HCT116 (cell line): ENCODE results near the gene DAGLA. TPM values are rescaled to one million over a fixed set of nuclear protein-coding genes. Genes with fewer than 3 reads are reported as not detected.

Experiments used
- ATAC-seq: fragments of 200-7000 bp; cut with Tn5 transposase; 2 replicates; pipeline ENCODE4 v1.9.1; 2020; ENCODE audit warnings: mild to moderate bottlenecking, moderate library complexity
- BruUV-seq: library from RNA; stranded (reverse); fragments of 400-500 nt; replicated peaks from 2 replicates; lab custom pipeline; 2021; lab: Mats Ljungman, UMichigan
- CTCF ChIA-PET: fragments of 300-600 bp; sonication (Branson Sonifier 250); formaldehyde crosslinking; loops from one replicate; lab custom pipeline; 2021; ENCODE audit warnings: antibody characterized with exemption; lab: Charles Lee
- POLR2A ChIA-PET: fragments of 300-600, 350-600 bp; sonication (Branson Sonifier 250); formaldehyde crosslinking; loops from one replicate; lab custom pipeline; 2021; ENCODE audit warnings: antibody characterized with exemption; lab: Charles Lee
- RAD21 ChIA-PET, 2 experiments: fragments of 300-600 bp; sonication (Branson Sonifier 250); formaldehyde crosslinking; loops; one replicate each; lab custom pipeline; 2023; ENCODE audit warnings: low total read pairs in 2 of 2; ENCODE audit not compliant: uncharacterized antibody in 2 of 2, unreplicated experiment in 2 of 2, low non-redundant PET in 1 of 2; lab: Charles Lee
- DNase-seq: peaks from one replicate; pipeline ENCODE4 v3.0.0-alpha.2; 2010; ENCODE audit warnings: low read depth, low spot score
- H2AFZ ChIP-seq: fragments of 200-600 bp; shearing (Covaris generic), sonication (generic); 2 replicates; pipeline ENCODE4 v1.6.1; 2017; ENCODE audit warnings: low read depth, mixed run types, mixed read lengths, antibody characterized with exemption, low read length; ENCODE audit not compliant: poor library complexity, severe bottlenecking
- H3K27ac ChIP-seq: 2 replicates; pipeline ENCODE4 v1.5.1; 2012; ENCODE audit warnings: low read depth, low read length
- H3K27me3 ChIP-seq: fragments of 200-600 bp; sonication (generic); 2 replicates; pipeline ENCODE4 v1.6.1; 2016; ENCODE audit warnings: mixed run types, low read length, mixed read lengths; ENCODE audit not compliant: insufficient read depth
- H3K36me3 ChIP-seq, 2 experiments: fragments of 200-500 bp in 1 of 2; fragments of 200-600 bp in 1 of 2; sonication (Bioruptor generic) in 1 of 2; sonication (generic) in 1 of 2; 2 replicates each; pipeline versions ENCODE4 v1.5.1 to v1.6.1; 2014 to 2016; ENCODE audit warnings: low read length in 2 of 2, inconsistent platforms in 1 of 2, mixed read lengths in 1 of 2, mixed run types in 1 of 2; ENCODE audit not compliant: insufficient read depth in 2 of 2, control insufficient read depth in 1 of 2
- H3K4me1 ChIP-seq, 2 experiments: fragments of 200-600 bp in 1 of 2; sonication (generic) in 1 of 2; 2 replicates each; pipeline versions ENCODE4 v1.5.1 to v1.6.1; 2012 to 2017; ENCODE audit warnings: low read length in 2 of 2, inconsistent platforms in 1 of 2, mild to moderate bottlenecking in 1 of 2, mixed read lengths in 1 of 2, mixed run types in 1 of 2, moderate library complexity in 1 of 2; ENCODE audit not compliant: insufficient read depth in 2 of 2, control insufficient read depth in 1 of 2
- H3K4me2 ChIP-seq: fragments of 200-600 bp; sonication (generic); 2 replicates; pipeline ENCODE4 v1.6.1; 2017; ENCODE audit warnings: mixed run types, low read length, mixed read lengths
- H3K4me3 ChIP-seq, 2 experiments: fragments of 200-600 bp in 1 of 2; sonication (generic) in 1 of 2; replicated peaks in 1 of 2; 2 replicates each; pipeline ENCODE4 v1.5.1; 2011 to 2016; ENCODE audit warnings: low read length in 2 of 2, control low read depth in 1 of 2, low read depth in 1 of 2, mild to moderate bottlenecking in 1 of 2, mixed read lengths in 1 of 2, mixed run types in 1 of 2
- H3K79me2 ChIP-seq: fragments of 200-600 bp; sonication (generic); 2 replicates; pipeline ENCODE4 v1.6.1; 2017; ENCODE audit warnings: mild to moderate bottlenecking, mixed run types, low read length, moderate library complexity, mixed read lengths; ENCODE audit not compliant: insufficient read depth
- H3K9ac ChIP-seq: fragments of 200-600 bp; sonication (generic); 2 replicates; pipeline ENCODE4 v1.6.1; 2016; ENCODE audit warnings: low read length, mixed read lengths
- H3K9me2 ChIP-seq: fragments of 200-600 bp; sonication (generic), shearing (Covaris generic); 2 replicates; pipeline ENCODE4 v1.6.1; 2017; ENCODE audit warnings: mixed run types, mild to moderate bottlenecking, moderate library complexity; ENCODE audit not compliant: insufficient read depth
- H3K9me3 ChIP-seq, 2 experiments: fragments of 200-500 bp in 1 of 2; fragments of 200-600 bp in 1 of 2; sonication (Bioruptor generic) in 1 of 2; sonication (generic) in 1 of 2; 2 replicates each; pipeline ENCODE4 v1.6.1; 2014 to 2017; ENCODE audit warnings: low read length in 2 of 2, mixed read lengths in 2 of 2, inconsistent platforms in 1 of 2, low read depth in 1 of 2, mild to moderate bottlenecking in 1 of 2, mixed run types in 1 of 2, moderate library complexity in 1 of 2; ENCODE audit not compliant: control insufficient read depth in 1 of 2, insufficient read depth in 1 of 2
- H4K20me1 ChIP-seq: fragments of 200-600 bp; sonication (generic), shearing (Covaris generic); 2 replicates; pipeline ENCODE4 v1.6.1; 2017; ENCODE audit warnings: mixed run types, mild to moderate bottlenecking, moderate library complexity; ENCODE audit not compliant: insufficient read depth
- CBX3 ChIP-seq: IDR thresholded peaks from 2 replicates; pipeline ENCODE4 v1.6.1; 2012; ENCODE audit warnings: low read depth
- CEBPB ChIP-seq: IDR thresholded peaks from 2 replicates; pipeline ENCODE4 v1.6.1; 2012; ENCODE audit warnings: low read depth
- EGR1 ChIP-seq: IDR thresholded peaks from 2 replicates; pipeline ENCODE4 v1.6.1; 2012; ENCODE audit warnings: low read depth
- ELF1 ChIP-seq: IDR thresholded peaks from 2 replicates; pipeline ENCODE4 v1.6.1; 2012; ENCODE audit warnings: low read depth, borderline replicate concordance
- EZH2 ChIP-seq: fragments of 200-600 bp; sonication (generic); IDR thresholded peaks from 2 replicates; pipeline ENCODE4 v1.6.1; 2017; ENCODE audit warnings: antibody characterized with exemption, mixed run types
- EZH2phosphoT487 ChIP-seq: fragments of 200-600 bp; IDR thresholded peaks from 2 replicates; pipeline ENCODE4 v1.6.1; 2018; ENCODE audit warnings: antibody characterized with exemption, borderline replicate concordance
- FOSL1 ChIP-seq: IDR thresholded peaks from 2 replicates; pipeline ENCODE4 v1.6.1; 2012; ENCODE audit warnings: low read depth
- JUND ChIP-seq: IDR thresholded peaks from 2 replicates; pipeline ENCODE4 v1.6.1; 2012
- POLR2AphosphoS5 ChIP-seq: IDR thresholded peaks from 2 replicates; pipeline ENCODE4 v1.6.1; 2011; ENCODE audit warnings: mild to moderate bottlenecking, low read depth, low read length, moderate library complexity
- RAD21 ChIP-seq: IDR thresholded peaks from 2 replicates; pipeline ENCODE4 v1.6.1; 2012; ENCODE audit warnings: low read depth, mild to moderate bottlenecking
- SIN3A ChIP-seq: IDR thresholded peaks from 2 replicates; pipeline ENCODE4 v1.6.1; 2012; ENCODE audit warnings: low read depth
- SP1 ChIP-seq: IDR thresholded peaks from 2 replicates; pipeline ENCODE4 v1.6.1; 2012; ENCODE audit warnings: low read depth
- ZFX ChIP-seq: fragments of 450-650 bp; IDR thresholded peaks from 2 replicates; pipeline ENCODE4 v1.6.1; 2017
- ZNF274 ChIP-seq: fragments of 200-500 bp; sonication (Bioruptor generic); IDR thresholded peaks from 2 replicates; pipeline ENCODE4 v1.6.1; 2014; ENCODE audit warnings: mild to moderate bottlenecking, low read depth, low read length, inconsistent platforms
- intact Hi-C: fragments of 100-400 bp; cut with micrococcal nuclease; formaldehyde crosslinking; loops from 2 replicates; pipeline ENCODE4 v1.10.0; 2022
- total RNA-seq: library from RNA; stranded (reverse); gene quantifications from one replicate; pipeline ENCODE4 v1.2.1, GENCODE V29; 2021; ENCODE audit not compliant: unreplicated experiment
- TF ChIP-seq, protein P1 (sequence below), 3 experiments: fragments of 200-600 bp in 1 of 3; sonication (generic) in 1 of 3; IDR thresholded peaks in 2 of 3; conservative IDR thresholded peaks in 1 of 3; 2 replicates each; pipeline ENCODE4 v1.5.1; 2012 to 2017; ENCODE audit warnings: low read depth in 2 of 3, low read length in 2 of 3, antibody characterized with exemption in 1 of 3, borderline replicate concordance in 1 of 3, control low read depth in 1 of 3, mild to moderate bottlenecking in 1 of 3, mixed read lengths in 1 of 3, mixed run types in 1 of 3, moderate library complexity in 1 of 3; ENCODE audit not compliant: insufficient read depth in 1 of 3
- TF ChIP-seq, protein P2 (sequence below): IDR thresholded peaks from 2 replicates; pipeline ENCODE4 v1.6.1; 2011; ENCODE audit warnings: mild to moderate bottlenecking, low read length, moderate library complexity; ENCODE audit not compliant: insufficient replicate concordance; ENCODE audit errors: extremely low read depth
- TF ChIP-seq, protein P3 (sequence below): IDR thresholded peaks from 2 replicates; pipeline ENCODE4 v1.6.1; 2012
- TF ChIP-seq, protein P4 (sequence below): IDR thresholded peaks from 2 replicates; pipeline ENCODE4 v1.6.1; 2012

The DAGLA gene
- total RNA-seq, 1 experiment from 2014 or later = 2.7 TPM

DNA sequence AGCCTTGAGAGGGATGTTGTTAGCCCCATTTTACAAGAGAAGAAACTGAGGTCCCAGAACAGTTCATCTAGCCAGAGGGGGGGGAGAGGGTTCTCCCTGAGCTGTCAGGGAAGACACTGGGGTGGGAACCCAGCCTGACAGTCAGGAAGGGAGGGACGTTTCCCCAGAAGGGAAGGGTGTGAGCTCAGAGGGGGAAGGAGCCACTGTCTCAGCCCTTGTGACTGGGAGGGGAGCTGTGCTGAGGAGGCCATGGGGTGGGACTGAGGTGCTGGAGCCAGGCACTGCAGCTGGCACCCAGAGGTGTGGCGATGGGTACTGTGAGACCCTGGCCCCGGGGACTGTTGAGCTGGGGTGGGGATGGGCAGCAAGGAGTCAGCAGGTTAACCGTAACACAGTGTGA is 35.7 kb downstream of the DAGLA start:
- no TSS peak for BruUV-seq
- Histone ChIP-seq H3K9me3 (no peaks in the 10 kb centered on the region), H4K20me1 (no peaks in the 10 kb centered on the region), H3K4me3 (no peak overlapping the region), H3K36me3 (no peaks in the 10 kb centered on the region), H3K4me2 (no peak overlapping the region), H3K4me1 (peaks cover 0 to 7% of the 10 kb centered on the region in 2 experiments; a peak in 1 of 4 replicates), H3K27me3 (no peaks in the 10 kb centered on the region), H3K9ac (no peak overlapping the region), H2AFZ (no peak overlapping the region), H3K79me2 (no peaks in the 10 kb centered on the region), H3K27ac (no peak overlapping the region), H3K9me2 (no peaks in the 10 kb centered on the region)
- ATAC-seq (no peak), DNase-seq (no peak)
- RAD21 ChIA-PET = no interaction called here
- intact Hi-C loops = no loop called here
- TF ChIP-seq POLR2AphosphoS5 (no peak), RAD21 (no peak), FOSL1 (no peak), ZFX (no peak), JUND (no peak), ELF1 (no peak), SP1 (no peak), EZH2 (no peak), EZH2phosphoT487 (no peak), EGR1 (no peak), CEBPB (no peak), SIN3A (no peak), CBX3 (no peak), ZNF274 (no peak)
- TF ChIP-seq, protein P1, sequence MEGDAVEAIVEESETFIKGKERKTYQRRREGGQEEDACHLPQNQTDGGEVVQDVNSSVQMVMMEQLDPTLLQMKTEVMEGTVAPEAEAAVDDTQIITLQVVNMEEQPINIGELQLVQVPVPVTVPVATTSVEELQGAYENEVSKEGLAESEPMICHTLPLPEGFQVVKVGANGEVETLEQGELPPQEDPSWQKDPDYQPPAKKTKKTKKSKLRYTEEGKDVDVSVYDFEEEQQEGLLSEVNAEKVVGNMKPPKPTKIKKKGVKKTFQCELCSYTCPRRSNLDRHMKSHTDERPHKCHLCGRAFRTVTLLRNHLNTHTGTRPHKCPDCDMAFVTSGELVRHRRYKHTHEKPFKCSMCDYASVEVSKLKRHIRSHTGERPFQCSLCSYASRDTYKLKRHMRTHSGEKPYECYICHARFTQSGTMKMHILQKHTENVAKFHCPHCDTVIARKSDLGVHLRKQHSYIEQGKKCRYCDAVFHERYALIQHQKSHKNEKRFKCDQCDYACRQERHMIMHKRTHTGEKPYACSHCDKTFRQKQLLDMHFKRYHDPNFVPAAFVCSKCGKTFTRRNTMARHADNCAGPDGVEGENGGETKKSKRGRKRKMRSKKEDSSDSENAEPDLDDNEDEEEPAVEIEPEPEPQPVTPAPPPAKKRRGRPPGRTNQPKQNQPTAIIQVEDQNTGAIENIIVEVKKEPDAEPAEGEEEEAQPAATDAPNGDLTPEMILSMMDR (IDR thresholded peaks at IDR 0.05 in 2 of 3, conservative IDR thresholded peaks at IDR 0.05 in 1 of 3; ENCODE audit: borderline replicate concordance in 1 of 3, insufficient read depth in 1 of 3, low read depth in 2 of 3, low read length in 2 of 3) = no peak
- TF ChIP-seq, protein P2, sequence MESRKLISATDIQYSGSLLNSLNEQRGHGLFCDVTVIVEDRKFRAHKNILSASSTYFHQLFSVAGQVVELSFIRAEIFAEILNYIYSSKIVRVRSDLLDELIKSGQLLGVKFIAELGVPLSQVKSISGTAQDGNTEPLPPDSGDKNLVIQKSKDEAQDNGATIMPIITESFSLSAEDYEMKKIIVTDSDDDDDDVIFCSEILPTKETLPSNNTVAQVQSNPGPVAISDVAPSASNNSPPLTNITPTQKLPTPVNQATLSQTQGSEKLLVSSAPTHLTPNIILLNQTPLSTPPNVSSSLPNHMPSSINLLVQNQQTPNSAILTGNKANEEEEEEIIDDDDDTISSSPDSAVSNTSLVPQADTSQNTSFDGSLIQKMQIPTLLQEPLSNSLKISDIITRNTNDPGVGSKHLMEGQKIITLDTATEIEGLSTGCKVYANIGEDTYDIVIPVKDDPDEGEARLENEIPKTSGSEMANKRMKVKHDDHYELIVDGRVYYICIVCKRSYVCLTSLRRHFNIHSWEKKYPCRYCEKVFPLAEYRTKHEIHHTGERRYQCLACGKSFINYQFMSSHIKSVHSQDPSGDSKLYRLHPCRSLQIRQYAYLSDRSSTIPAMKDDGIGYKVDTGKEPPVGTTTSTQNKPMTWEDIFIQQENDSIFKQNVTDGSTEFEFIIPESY = no peak
- TF ChIP-seq, protein P3, sequence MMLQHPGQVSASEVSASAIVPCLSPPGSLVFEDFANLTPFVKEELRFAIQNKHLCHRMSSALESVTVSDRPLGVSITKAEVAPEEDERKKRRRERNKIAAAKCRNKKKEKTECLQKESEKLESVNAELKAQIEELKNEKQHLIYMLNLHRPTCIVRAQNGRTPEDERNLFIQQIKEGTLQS = no peak
- TF ChIP-seq, protein P4, sequence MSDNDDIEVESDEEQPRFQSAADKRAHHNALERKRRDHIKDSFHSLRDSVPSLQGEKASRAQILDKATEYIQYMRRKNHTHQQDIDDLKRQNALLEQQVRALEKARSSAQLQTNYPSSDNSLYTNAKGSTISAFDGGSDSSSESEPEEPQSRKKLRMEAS = no peak
- POLR2A ChIA-PET = no interaction called here
- CTCF ChIA-PET = no interaction called here
